Upper lobe of left lung (tissue), 4 donors: Measurements from ENCODE around the gene TTC34.

ENCODE experiments used
- POLR2A ChIP-seq, 4 donors: fragments of 450-650 bp; IDR thresholded peaks; one replicate each; pipeline ENCODE4 v1.5.1; 2016 to 2017; ENCODE audit warnings: antibody characterized with exemption in 4 of 4, mild to moderate bottlenecking in 2 of 4
- TF ChIP-seq, protein P1 (sequence below), 6 experiments: fragments of 450-650 bp in 4 of 6; fragments of 200-600 bp in 2 of 6; sonication (generic) in 2 of 6; IDR thresholded peaks; one replicate each; pipeline ENCODE4 v1.5.1; 2016 to 2019; ENCODE audit warnings: antibody characterized with exemption in 6 of 6

DNA sequence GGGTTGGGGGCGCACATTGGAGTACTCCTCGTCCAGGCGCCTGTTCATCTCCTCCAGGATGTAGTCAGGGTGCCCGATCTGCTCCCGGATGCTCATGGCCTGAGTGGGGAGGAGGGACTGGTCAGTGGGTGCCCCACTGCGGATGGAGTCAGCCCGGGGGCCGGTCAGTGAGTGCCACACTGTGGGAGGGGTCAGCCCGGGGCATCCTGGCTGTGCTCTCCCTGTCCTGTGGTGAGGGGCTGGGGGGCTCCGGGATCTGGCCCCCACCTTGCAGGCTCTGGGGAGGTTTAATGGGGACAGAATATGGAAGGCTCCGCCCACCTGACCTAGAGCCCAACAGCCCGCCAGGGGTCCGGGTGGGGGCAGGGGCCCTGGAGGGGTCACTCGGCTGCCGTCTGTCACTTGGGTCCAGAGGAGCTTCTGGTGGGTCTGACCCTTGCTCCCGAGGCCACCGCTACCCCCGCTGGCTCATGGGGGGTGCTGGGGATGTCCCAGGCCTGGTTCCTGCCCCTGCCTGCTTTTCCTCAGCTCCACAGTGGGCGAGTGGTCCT is 206.2 kb downstream of the TTC34 start:
- TF ChIP-seq, protein P1, sequence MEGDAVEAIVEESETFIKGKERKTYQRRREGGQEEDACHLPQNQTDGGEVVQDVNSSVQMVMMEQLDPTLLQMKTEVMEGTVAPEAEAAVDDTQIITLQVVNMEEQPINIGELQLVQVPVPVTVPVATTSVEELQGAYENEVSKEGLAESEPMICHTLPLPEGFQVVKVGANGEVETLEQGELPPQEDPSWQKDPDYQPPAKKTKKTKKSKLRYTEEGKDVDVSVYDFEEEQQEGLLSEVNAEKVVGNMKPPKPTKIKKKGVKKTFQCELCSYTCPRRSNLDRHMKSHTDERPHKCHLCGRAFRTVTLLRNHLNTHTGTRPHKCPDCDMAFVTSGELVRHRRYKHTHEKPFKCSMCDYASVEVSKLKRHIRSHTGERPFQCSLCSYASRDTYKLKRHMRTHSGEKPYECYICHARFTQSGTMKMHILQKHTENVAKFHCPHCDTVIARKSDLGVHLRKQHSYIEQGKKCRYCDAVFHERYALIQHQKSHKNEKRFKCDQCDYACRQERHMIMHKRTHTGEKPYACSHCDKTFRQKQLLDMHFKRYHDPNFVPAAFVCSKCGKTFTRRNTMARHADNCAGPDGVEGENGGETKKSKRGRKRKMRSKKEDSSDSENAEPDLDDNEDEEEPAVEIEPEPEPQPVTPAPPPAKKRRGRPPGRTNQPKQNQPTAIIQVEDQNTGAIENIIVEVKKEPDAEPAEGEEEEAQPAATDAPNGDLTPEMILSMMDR (IDR thresholded peaks at IDR 0.05) = no peak
- TF ChIP-seq POLR2A (IDR thresholded peaks at IDR 0.05) = no peak
